WI38 (cell line): ENCODE measurements around the gene CAPN3.

Experiments used
- H3K4me3 ChIP-seq: 2 replicates; pipeline ENCODE4 v1.5.1; 2011; ENCODE audit warnings: low read depth, mild to moderate bottlenecking, control low read depth, low read length
- TF ChIP-seq, protein P1 (sequence below): IDR thresholded peaks from 2 replicates; pipeline ENCODE4 v1.5.1; 2012; ENCODE audit warnings: low read depth, mild to moderate bottlenecking, control low read depth, low read length

CAPN3 gene

DNA sequence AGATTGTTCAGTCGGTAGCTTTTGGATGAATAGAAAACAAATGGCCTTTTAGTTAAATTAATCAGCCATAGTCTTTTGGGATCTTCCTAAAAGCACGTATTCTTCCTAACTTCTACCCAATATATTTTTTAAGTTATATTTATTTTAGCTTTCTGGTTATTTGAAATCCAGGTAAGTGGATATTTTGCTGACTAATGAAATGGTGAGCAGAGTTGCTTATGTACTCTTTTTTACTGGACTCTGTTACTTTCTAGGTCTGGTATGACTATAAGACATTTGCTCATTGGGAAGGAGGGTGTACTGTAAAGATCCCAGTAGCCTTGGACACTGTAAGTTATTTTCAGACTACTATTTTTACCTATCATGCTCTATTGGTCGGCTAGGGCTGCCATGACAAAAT lies 13.8 kb upstream of the CAPN3 start:
- H3K4me3 ChIP-seq: no peak overlapping the region
- TF ChIP-seq, protein P1, sequence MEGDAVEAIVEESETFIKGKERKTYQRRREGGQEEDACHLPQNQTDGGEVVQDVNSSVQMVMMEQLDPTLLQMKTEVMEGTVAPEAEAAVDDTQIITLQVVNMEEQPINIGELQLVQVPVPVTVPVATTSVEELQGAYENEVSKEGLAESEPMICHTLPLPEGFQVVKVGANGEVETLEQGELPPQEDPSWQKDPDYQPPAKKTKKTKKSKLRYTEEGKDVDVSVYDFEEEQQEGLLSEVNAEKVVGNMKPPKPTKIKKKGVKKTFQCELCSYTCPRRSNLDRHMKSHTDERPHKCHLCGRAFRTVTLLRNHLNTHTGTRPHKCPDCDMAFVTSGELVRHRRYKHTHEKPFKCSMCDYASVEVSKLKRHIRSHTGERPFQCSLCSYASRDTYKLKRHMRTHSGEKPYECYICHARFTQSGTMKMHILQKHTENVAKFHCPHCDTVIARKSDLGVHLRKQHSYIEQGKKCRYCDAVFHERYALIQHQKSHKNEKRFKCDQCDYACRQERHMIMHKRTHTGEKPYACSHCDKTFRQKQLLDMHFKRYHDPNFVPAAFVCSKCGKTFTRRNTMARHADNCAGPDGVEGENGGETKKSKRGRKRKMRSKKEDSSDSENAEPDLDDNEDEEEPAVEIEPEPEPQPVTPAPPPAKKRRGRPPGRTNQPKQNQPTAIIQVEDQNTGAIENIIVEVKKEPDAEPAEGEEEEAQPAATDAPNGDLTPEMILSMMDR: no peak

DNA sequence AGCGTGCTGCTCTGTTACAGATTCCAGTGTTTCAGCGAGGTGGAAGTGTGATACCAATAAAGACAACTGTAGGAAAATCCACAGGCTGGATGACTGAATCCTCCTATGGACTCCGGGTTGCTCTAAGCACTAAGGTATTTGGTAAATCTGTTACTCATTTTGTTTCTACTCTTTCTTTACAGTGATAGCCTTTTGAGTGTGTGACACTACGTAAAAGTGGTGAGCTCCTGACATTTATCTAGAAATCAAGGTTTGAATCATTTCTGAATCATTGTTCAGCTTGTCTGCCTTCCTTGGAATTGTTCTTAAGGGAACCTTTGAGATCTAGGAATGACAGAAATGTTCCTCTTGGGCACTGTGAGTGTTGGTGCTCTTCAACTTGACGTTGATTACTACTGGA lies 11.2 kb upstream of the CAPN3 start:
- TF ChIP-seq, protein P1: no peak
- no peak overlapping the region for H3K4me3 ChIP-seq

DNA sequence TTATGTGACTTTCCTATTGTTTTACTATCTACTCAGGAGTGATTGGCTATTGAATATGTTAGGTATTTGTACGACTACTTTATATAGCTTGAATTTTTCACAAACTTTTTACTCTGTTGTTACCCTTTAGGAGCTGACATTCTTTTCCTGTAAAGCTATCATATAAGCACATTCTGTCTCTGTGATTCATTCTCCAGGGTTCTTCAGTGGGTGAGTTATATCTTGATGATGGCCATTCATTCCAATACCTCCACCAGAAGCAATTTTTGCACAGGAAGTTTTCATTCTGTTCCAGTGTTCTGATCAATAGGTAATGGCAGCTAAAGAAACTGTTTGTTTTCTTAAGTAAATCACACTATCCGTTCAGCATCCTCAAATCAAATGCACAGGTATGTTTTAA lies 10.1 kb upstream of the CAPN3 start:
- H3K4me3 ChIP-seq: no peak overlapping the region

DNA sequence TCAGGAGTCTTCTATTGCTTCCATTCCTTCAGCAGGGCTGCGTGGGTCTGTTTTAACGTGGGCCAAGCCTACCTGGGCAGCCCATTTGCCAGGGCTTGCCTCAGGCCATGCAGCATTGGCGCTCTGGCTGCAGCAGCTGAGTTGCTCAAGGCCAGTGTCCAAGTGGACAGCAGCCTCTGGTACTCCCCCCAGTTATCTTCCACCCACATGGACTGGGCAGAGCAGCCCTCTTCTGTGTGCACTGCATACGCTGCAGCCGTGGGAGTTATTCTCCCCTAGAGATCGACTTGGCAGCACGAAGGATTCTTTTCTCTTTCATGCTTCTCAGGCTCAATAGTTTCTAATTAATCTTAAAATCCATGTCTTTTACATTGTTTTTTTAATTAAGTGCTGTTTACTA lies 6.9 kb upstream of the CAPN3 start:
- TF ChIP-seq, protein P1: no peak

More for the DNA sequence above, 10.1 kb upstream of the CAPN3 start:
- TF ChIP-seq, protein P1: no peak

GRCh38 chr15:42353061-42353460 lies 6.2 kb upstream of the CAPN3 start:
- TF ChIP-seq, protein P1: no peak
- no peak overlapping the region for H3K4me3 ChIP-seq

More for the DNA sequence above, 6.9 kb upstream of the CAPN3 start:
- no peak overlapping the region for H3K4me3 ChIP-seq

DNA sequence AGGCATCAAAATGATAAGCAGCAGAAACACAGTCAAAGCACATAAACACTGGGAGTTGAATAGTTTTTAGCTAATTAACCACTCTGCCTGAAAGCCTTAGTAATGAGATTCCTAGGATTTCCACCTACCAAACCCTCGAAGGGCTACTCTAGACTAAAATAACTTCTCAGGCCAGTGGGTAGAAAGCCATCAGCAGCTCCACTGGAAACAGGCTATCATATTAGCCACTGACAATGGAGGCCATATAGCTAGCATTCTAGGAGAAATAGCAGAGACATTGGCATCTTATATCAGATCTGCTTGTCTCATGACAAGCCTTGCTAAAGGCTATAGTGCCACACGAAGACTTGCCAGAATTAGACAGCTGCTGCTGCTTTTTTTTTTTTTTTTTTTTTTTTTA lies 4.5 kb upstream of the CAPN3 start:
- TF ChIP-seq, protein P1: no peak
- no peak overlapping the region for H3K4me3 ChIP-seq

DNA sequence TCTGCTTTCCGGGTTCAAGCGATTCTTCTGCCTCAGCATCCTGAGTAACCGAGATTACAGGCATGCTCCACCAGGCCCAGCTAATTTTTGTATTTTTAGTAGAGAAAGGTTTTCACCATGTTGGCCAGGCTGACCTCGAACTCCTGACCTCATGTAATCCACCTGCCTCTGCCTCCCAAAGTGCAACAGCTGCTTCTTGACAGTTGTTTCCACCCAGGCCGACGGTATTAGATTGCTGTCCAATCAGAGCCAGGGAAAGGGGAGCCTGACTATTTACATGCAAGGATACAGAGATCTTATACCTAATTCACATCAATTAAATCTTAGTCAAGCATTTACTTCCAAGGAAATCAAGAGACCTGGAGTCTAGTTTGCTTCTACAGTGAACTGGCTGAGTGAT lies 4.0 kb upstream of the CAPN3 start:
- no peak overlapping the region for H3K4me3 ChIP-seq
- TF ChIP-seq, protein P1: no peak
